Parathyroid adenoma (tissue), 2 donors: ENCODE measurements around the gene GPR142.

ENCODE experiments used
- H2AFZ ChIP-seq: fragments of 300-600 bp; sonication (generic); one replicate; pipeline ENCODE4 v1.7.0; 2017; ENCODE audit warnings: antibody characterized with exemption, mild to moderate bottlenecking
- H3K27ac ChIP-seq: fragments of 300-600 bp; sonication (generic); one replicate; pipeline ENCODE4 v1.7.0; 2017
- H3K27me3 ChIP-seq: fragments of 300-600 bp; sonication (generic); one replicate; pipeline ENCODE4 v1.7.0; 2017; ENCODE audit warnings: low read length; ENCODE audit not compliant: control insufficient read depth, insufficient read depth
- H3K36me3 ChIP-seq: fragments of 300-600 bp; sonication (generic); one replicate; pipeline ENCODE4 v1.7.0; 2017; ENCODE audit warnings: low read length; ENCODE audit not compliant: control insufficient read depth, insufficient read depth
- H3K4me1 ChIP-seq: fragments of 300-600 bp; sonication (generic); one replicate; pipeline ENCODE4 v1.7.0; 2017; ENCODE audit warnings: control low read depth
- H3K4me2 ChIP-seq: fragments of 300-600 bp; sonication (generic); one replicate; pipeline ENCODE4 v1.7.0; 2017; ENCODE audit warnings: low read length
- H3K4me3 ChIP-seq: fragments of 300-600 bp; sonication (generic); one replicate; pipeline ENCODE4 v1.7.0; 2017; ENCODE audit warnings: low read depth, low read length
- H3K79me2 ChIP-seq: fragments of 300-600 bp; sonication (generic); one replicate; pipeline ENCODE4 v1.7.0; 2017; ENCODE audit warnings: control low read depth
- H3K9ac ChIP-seq: fragments of 300-600 bp; sonication (generic); one replicate; pipeline ENCODE4 v1.7.0; 2017; ENCODE audit warnings: mild to moderate bottlenecking
- H3K9me3 ChIP-seq: fragments of 300-600 bp; sonication (generic); one replicate; pipeline ENCODE4 v1.7.0; 2017; ENCODE audit warnings: low read length; ENCODE audit not compliant: control insufficient read depth
- TF ChIP-seq, protein P1 (sequence below): fragments of 300-600 bp; sonication (generic); IDR thresholded peaks from one replicate; pipeline ENCODE4 v1.7.0; 2017; ENCODE audit warnings: antibody characterized with exemption, mild to moderate bottlenecking
- donor health status: primary hyperparathyroidism.

Gene GPR142

DNA sequence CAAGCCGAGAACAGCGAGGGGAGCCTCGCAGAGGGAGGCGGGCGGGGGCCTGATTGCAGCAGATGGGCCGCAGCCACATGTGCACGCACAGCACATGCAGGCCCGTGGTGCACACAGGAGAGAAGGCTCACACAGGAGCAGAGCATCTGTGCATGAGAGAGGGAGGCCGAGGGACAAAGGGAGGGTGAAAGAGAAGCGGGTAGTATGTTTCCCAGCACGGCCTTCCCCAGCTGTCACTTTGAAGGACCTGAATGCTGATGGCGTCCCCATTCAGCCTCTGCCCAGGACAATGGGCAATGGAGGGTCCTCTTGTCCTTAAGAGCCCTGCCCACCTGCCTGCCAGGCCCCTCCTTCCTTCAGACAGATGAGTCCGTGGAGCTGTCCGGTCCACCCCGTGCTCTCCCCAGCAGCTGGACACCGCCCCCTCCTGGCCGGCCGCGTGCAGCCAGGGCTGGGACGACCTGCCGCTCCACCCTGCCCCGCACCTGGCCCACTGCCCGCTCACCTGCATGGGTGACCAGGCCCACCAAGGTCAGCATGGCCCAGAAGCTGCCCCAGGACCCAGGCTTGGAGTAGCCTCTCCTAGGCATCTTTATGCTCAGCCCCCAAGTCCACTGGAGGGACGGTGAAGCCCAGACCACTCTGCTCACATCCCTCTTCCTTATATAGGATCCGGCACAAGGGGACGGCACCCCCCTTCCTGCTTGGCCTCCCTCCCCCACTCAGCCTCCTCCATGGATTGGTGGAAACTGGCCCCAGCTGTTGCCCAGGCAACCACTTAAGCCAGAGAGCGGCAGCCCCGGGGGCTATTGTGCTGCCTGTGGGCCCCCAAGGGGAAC is 5.9 kb upstream of the GPR142 start, which contains the start of gene BTBD17:
Gene BTBD17, minus strand, starts transcription at position 639 of the 839 bp plus-strand sequence. Its CDS starts 49 bp downstream, at position 590.
- Histone ChIP-seq H3K79me2 (no peaks in the 10 kb centered on the region), H3K4me1 (no peaks in the 10 kb centered on the region), H3K36me3 (no peaks in the 10 kb centered on the region), H3K27ac (no peak within 1 kb of the TSS), H3K9me3 (no peaks in the 10 kb centered on the region), H3K9ac (no peak within 1 kb of the TSS), H3K4me3 (no peak within 1 kb of the TSS), H3K4me2 (no peak within 1 kb of the TSS), H2AFZ (no peak within 1 kb of the TSS), H3K27me3 (no peaks in the 10 kb centered on the region)
- TF ChIP-seq, protein P1, sequence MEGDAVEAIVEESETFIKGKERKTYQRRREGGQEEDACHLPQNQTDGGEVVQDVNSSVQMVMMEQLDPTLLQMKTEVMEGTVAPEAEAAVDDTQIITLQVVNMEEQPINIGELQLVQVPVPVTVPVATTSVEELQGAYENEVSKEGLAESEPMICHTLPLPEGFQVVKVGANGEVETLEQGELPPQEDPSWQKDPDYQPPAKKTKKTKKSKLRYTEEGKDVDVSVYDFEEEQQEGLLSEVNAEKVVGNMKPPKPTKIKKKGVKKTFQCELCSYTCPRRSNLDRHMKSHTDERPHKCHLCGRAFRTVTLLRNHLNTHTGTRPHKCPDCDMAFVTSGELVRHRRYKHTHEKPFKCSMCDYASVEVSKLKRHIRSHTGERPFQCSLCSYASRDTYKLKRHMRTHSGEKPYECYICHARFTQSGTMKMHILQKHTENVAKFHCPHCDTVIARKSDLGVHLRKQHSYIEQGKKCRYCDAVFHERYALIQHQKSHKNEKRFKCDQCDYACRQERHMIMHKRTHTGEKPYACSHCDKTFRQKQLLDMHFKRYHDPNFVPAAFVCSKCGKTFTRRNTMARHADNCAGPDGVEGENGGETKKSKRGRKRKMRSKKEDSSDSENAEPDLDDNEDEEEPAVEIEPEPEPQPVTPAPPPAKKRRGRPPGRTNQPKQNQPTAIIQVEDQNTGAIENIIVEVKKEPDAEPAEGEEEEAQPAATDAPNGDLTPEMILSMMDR: peak; percentile 74

DNA sequence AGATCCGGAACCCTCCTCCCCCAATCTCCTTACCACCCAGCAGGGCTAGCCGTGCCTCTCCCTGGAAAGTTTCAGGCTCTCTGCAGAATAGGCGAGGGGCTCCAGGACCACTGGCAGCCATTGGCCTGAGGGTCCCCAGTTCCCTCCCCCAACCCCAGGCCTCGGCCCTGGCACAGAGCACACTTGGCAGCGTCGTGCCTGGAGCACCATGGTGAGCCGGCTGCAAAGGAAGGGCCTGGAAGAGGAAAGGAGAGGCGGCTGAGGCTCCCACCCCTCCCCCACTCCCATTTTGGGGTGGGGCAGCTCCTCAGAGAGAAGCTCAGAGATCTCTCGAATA is 5.3 kb upstream of the GPR142 start:
- no peaks in the 10 kb centered on the region for H3K79me2 ChIP-seq
- no peaks in the 10 kb centered on the region for H3K4me1 ChIP-seq
- no peaks in the 10 kb centered on the region for H3K27me3 ChIP-seq
- no peak overlapping the region for H3K27ac ChIP-seq
- H3K9ac ChIP-seq: no peak overlapping the region
- H2AFZ ChIP-seq: no peak overlapping the region
- no peak overlapping the region for H3K4me2 ChIP-seq
- no peaks in the 10 kb centered on the region for H3K36me3 ChIP-seq
- no peak overlapping the region for H3K4me3 ChIP-seq
- TF ChIP-seq, protein P1: no peak
- H3K9me3 ChIP-seq: no peaks in the 10 kb centered on the region

DNA sequence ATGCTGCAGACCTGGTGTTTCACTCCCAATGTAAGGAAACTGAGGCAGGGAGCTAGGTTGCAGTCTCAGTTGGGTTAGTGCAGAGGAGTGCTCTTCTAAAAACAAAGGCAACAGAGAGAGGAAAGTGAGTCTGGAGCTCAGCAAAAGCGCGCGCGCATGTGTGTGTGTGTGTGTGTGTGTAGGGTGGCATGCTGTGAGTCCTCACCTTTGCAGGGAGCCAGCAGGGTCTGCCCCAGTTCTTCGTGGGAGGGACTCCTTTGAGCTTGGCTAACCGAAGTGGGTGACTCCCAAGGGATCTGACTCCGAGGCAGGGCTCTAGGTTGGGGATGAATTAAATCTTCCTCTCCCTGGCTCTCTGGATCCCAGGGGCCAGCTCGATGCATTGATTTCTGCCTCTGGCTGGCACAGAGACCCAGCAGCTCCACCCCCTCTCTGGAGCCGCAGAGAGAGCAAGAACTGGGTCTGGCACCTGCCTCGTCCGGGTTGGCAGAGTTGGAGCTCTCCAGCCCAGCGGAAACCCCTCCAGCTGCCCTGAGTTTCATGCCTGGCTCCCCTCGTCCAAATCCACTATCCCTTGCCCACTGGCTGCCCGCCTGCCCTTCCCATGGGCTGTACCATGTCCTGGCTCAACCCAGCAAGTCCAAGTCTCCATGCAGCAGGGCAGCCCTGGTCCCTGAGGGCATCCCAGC is 4.4 kb upstream of the GPR142 start:
- no peak overlapping the region for H3K9ac ChIP-seq
- no peaks in the 10 kb centered on the region for H3K36me3 ChIP-seq
- no peaks in the 10 kb centered on the region for H3K79me2 ChIP-seq
- H3K4me2 ChIP-seq: no peak overlapping the region
- H2AFZ ChIP-seq: no peak overlapping the region
- no peaks in the 10 kb centered on the region for H3K4me1 ChIP-seq
- no peak overlapping the region for H3K4me3 ChIP-seq
- TF ChIP-seq, protein P1: no peak
- H3K27ac ChIP-seq: no peak overlapping the region
- H3K27me3 ChIP-seq: no peaks in the 10 kb centered on the region
- H3K9me3 ChIP-seq: no peaks in the 10 kb centered on the region

DNA sequence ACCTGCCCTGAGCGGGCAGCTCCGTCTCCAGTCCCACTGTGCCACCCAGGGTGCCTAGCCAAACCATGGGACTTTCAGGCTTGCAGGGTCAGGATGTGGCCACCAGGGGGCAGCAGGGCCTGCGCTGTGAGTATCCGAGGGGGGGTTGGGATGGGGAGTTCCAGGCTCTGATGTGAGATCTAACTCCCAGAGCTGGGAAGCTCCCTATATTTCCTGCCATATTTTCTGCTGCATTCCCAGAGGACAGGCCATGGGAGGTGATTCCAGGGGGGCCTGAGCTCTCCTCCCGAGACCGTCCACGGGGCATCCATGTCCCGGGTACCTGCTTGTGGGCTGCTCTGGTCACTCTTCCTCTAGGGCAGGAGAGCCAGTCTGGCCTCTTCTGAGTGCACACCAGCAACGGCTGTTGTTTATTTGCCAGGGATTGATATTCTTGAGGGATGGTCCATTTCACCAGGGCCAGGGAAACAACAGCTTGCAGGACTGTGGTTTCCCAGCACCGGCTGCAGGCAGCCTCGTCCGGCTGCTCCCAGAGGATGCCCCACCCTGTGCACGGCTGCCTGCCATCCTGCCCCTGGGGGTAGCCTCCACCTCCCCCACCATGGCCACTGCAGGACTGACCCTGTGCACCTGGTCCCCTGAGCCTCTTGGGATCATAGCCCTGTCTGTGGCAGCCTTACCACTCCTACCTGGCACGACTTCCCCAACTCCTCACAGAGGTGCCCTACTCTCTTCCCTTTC is 1.2 kb downstream of the GPR142 start:
- Histone ChIP-seq H3K27me3 (no peaks in the 10 kb centered on the region), H3K36me3 (no peaks in the 10 kb centered on the region), H3K79me2 (no peaks in the 10 kb centered on the region), H2AFZ (no peak overlapping the region), H3K9me3 (no peaks in the 10 kb centered on the region), H3K4me1 (no peaks in the 10 kb centered on the region), H3K9ac (no peak overlapping the region), H3K4me2 (no peak overlapping the region), H3K4me3 (no peak overlapping the region), H3K27ac (no peak overlapping the region)
- TF ChIP-seq, protein P1: peak; percentile 94
